Right ventricle myocardium inferior (tissue), 1 donor: ENCODE results near the gene USP47. TPM values are rescaled to one million over a fixed set of nuclear protein-coding genes. Genes with fewer than 3 reads are reported as not detected.

Source experiments
- ATAC-seq: fragments of 200-7000 bp; cut with Tn5 transposase; one replicate; pipeline ENCODE4 v1.9.1; 2020; ENCODE audit warnings: mild to moderate bottlenecking, moderate library complexity
- DNase-seq: peaks from one replicate; pipeline ENCODE4 v3.0.0; 2021; ENCODE audit errors: missing footprints
- intact Hi-C: fragments of 100-400 bp; cut with DNase I; formaldehyde crosslinking; loops from one replicate; pipeline ENCODE4 v1.11.0; 2022
- total RNA-seq: library from RNA; stranded (reverse); fragmentation: NEBNext Ultra II Directional; extraction: Animal tissue kit (Norgen Biotek cat#: 25700); gene quantifications from one replicate; pipeline ENCODE4 v1.2.1, GENCODE V29; 2021
- donor health status: DM: no; HTN: yes; CAD: no; lungs with severe emphysema.

USP47 gene
- total RNA-seq, 1 donor from 2014 or later, result 48.9 TPM

DNA sequence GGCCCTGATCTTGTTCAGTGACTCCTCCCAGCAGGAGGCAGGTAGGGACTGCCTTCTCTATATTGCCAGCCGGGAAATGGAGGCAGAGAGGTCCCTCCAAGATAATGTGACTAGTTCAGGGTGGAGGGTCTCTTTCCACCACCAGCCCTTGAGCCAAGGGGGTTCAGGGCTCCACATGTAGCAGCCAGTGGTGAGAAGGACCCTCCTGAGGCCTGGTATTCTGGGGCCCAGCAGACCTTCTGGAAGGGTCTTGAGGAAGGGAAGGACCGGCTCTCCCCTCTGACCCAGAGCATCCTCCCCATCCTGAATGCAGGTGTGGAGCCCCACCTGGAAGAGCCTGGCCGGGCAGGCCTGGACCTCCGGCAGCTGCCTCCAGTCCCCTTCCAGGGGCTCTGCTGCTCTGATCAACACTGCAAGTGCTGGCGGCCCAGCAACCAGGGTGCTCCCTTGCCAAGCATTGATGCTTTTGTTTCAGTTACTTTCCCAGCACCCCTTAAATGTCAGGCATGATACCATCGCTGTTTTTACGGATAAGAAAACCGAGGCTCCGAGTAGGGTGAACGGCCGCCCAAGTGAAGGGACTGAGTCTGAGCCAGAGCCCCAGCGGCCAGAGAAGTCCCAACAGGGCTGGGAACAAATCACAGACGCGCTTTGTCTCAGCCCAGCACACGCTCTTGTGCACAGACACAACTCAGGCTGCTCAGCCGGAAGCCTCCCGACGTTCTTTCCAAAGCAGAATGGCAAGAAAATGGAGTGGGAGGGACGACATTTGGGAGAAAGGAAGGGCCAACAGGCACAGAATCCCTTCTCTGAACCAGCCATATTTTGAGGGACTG is 127.8 kb downstream of the USP47 start:
- ATAC-seq, result peak; percentile 29
- no peak for DNase-seq
- intact Hi-C loops, result loop anchor here (5.0 kb wide), 1 partner anchor 38 kb away; the partner anchor contains the start of gene DKK3

DNA sequence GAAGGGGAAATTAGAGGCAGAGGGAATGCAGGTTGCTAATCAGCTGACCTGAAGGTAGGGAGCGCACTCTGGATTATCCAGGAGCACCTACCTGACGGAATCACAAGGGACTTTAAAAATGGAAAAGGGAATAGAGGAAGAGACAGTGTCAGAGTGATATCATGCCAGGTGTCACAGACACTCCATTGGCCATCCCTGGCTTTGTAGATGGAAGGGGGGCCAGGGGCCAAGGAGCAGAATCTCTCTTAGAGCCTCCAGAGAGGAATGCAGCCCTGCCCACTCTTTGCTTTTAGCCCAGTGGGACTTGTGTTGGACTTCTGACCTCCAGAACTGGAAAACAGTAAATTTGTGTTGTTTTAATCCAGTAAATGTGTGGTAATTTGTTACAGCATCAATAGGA is 128.8 kb downstream of the USP47 start:
- DNase-seq (no peak), ATAC-seq (no peak)
- intact Hi-C loops, result loop anchor here (5.0 kb wide), 1 partner anchor 37 kb away; the partner anchor contains the start of gene DKK3

DNA sequence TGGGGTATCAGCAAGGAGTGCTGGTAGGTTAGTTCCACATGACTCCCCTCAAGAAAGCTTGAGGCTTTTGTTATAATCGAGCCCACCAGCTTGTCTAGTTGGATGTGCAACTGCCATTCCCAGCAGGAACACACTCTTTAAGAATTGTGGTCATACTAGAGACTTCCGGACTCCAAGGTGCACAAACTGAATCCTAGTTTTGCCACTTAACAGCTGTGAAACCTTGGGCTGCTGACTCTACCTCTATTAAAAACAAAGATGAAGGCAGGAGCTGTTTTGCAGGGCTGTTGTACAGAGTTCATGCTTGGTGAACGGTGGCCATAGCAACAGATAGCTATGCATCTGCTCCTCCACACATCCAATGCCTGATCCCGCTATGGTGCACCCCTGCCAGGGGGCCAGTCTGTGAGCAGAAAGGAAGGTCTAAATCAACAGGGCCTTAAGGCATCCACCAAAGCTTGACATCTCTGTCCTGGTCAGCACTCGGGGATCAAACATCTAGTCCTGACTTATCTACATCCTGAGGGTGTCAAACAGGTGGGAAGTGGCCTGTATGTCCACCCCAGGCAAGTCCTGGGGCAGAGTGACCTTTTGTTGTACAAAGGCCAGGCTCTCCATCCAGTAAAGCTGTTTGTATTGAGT is 130.3 kb downstream of the USP47 start:
- no peak for DNase-seq
- ATAC-seq, result no peak
- intact Hi-C loops, result loop anchor here (5.0 kb wide), 1 partner anchor 35 kb away; the partner anchor contains the start of gene DKK3

DNA sequence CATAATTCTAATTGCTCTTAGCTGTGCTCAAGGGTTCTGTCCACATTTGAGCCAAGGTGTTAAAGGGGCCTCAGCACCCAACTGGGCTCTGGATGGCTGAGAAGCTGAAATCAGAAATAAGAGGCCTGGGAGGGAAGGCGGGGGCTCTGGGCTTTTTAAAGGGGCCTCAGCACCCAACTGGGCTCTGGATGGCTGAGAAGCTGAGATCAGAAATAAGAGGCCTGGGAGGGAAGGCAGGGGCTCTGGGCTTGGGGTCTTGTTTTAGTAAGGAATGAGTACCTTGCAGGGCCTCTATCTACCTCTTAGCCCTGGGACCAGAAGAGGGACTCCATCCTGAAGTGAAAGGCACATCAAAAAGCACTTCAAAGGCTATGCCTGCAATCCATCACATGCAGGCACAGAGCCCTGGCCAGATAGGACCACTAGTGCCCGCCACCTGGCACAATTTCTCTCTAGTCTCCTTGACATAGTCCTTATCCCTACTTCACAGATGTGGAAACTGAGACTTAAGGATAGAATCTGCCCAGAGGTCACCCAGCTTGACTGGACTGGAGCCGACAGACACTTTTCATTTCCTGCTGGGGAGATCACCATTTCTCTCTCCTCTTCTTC is 131.1 kb downstream of the USP47 start:
- ATAC-seq, result peak; percentile 15
- intact Hi-C loops, result loop anchor here (5.0 kb wide), 1 partner anchor 34 kb away; the partner anchor contains the start of gene DKK3
- DNase-seq, result no peak

DNA sequence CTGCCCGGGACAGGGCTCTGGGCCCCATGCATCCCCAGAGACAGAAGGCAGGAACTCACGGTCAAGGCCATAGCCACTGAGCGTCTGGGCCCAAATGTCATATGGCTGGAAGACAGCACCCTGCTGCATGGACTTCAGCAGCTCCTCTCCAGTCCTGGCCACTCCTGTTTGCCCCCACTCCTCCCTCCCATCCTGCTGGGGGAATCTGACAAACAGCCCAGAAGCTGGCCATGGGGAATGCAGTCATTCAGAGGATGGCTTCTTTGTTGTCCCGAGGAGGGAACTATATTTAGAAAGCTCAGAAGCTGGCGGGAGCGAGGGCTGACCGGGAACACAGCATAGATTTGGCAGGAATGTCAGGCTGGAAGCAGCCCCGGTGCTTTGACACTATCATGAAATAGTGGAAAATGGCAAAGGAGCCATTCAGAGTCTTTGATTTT is 131.6 kb downstream of the USP47 start:
- intact Hi-C loops, result loop anchor here (5.0 kb wide), 1 partner anchor 34 kb away; the partner anchor contains the start of gene DKK3
- ATAC-seq, result peak; percentile 89
- DNase-seq, result peak; percentile 90

DNA sequence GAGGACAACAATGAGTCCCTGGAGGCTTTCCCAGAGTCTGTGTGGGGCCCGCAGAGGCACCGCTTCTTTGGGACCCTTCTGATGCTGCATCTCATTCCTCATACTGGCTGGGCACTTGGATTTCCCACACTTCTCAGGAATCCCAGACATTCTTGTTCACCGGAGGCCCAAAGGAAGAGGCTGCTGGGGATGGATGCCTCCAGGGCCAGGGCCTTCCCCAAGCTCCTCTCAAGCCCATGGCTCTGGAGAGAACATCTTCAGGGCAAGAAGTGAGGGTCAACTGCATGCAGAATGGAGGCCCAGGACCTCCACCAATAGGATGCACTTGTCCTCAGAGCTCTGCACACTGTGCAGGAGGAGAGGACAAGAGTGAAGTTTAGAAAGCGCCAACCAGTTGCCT is 132.1 kb downstream of the USP47 start:
- DNase-seq (no peak), ATAC-seq (no peak)
- intact Hi-C loops, result loop anchor here (2.0 to 5.0 kb wide), 2 partner anchors 15 to 33 kb away; partner anchors contain the start of gene DKK3

DNA sequence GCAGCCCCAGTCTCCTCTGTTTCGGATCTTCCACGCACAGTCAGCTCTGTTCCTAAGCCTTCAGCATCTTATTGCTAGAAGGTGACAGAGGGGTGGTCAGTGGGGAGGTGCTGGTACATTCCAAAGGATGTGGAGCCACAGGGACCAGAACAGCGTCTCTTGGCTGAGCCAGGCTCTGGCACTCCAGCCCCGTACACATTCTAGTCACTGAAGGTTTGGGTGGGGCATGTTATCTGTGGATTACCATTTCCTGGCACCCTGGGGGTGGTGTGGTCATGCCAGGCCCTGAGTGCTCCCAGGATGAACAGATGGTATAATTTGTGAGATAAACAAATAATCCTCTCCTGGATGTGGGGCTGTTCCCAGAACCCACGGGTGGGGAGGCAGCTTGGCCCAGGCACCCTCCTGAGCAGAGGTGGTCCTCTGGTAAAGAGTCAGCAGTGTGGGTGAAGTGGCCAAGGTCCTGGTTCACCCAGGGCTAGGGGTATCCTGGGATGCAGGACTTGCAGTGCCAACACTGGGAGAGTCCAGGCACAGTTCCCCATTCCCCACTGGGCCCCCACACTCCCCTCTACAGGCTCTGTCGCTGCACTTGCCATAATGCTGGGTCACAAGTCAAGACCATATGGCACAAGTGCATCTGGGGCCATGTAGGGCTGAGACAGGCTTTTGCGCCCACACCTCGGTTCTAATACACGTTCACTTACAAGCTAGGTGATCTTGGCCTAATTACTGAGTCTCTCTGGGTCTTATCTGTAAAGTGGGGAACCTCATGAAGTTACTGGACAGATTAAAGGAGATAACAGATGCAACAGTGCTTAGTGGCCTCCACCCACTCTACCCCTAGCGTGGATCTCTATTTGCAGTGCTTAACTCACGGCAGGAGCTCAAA is 133.7 kb downstream of the USP47 start:
- no peak for ATAC-seq
- intact Hi-C loops, result loop anchor here (2.0 kb wide), 1 partner anchor 13 kb away; no protein-coding TSS in a partner anchor
- DNase-seq, result no peak

DNA sequence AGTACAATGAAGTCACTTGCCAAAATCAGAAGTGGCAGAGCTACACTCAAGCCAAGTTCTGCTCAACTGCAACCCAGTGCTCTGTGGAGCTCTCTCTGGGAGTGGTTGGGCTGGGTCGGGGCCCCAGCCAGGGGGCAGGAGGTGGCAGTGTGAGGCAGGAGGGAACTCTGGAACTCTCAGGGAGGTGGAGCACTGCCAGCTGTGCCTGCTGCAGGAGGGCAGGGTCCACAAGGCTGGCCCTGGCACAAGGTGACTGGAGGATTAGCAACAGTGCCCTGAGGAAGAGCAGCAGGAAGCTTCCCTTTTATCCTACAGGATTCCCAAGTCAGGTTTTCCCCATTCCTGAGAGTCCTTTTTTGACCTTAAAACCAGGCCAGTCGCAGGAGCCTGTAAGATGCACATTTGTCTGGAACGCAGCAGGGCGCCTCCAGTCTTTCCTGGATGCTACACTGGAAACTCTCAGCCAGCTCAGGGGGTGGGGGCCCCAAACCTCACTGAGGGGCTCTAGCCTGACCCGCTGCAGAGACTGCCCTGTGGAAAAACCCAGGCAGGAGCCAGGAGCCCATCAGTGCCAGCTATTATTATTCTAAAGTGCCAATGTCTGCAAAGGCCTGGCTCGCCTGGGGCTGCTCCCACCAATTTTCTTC is 134.8 kb downstream of the USP47 start:
- DNase-seq (no peak), ATAC-seq (peak; percentile 5)
- intact Hi-C loops, result no loop called here

DNA sequence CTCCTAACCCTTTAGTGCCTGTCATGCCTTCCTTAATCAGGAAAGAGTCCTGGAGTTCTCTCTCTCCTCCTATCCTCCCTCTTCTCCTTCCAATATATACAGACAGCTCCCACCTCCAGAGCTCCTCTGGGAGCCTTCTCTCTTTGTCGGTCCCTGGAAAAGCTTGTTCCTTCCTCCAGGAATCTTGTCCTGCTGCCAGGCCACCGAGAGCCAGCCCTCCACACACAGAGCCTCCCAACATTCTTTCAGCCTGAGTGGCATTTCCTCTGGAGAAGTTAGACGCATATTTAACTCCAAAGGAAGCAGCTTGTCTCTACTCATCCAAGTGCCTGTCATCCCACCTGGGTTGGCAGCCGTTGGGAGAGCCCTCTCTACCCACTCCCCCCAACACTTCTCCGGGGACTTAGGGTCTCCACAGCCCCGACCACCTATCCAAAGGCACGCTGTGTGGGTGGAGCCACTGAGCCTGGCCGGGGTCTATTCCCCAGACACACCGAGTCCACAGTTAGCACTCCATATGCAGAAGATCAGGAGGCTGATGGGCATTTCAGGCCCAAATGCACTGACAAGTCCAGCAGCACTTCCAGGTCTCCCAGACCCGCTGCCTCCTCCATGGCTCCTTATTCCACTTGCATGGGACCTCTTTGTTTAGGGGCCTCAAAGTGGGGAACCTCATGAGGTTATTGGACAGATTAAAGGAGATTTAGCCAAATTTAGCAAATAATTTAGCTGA is 135.6 kb downstream of the USP47 start:
- DNase-seq (no peak), ATAC-seq (peak; percentile 27)
- intact Hi-C loops, result no loop called here

DNA sequence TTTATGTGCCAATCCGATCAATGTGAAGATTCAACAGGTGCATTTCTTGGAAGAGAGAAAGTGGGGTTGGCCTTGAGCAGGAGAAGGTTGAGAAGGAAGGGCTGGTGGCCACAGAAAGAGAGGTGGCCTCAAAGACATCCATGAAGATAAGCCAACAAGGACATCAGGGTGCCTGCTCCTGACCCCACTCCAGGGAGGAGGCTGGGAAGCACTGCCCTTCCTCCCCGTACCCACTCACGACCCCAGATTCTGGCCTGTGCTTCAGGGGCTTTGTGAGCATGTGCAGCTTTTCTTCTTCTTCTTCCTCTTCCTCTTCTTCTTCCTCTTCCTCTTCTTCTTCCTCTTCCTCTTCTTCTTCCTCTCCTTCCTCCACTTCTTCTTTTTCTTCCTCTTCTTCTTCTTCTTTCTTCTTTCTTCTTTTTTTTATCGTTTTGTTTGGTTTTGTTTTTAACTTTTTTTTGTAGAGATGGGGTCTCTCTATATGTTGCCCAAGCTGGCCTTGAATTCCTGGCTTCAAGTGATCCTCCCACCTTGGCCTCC is 136.4 kb downstream of the USP47 start:
- intact Hi-C loops, result no loop called here
- DNase-seq (no peak), ATAC-seq (no peak)

DNA sequence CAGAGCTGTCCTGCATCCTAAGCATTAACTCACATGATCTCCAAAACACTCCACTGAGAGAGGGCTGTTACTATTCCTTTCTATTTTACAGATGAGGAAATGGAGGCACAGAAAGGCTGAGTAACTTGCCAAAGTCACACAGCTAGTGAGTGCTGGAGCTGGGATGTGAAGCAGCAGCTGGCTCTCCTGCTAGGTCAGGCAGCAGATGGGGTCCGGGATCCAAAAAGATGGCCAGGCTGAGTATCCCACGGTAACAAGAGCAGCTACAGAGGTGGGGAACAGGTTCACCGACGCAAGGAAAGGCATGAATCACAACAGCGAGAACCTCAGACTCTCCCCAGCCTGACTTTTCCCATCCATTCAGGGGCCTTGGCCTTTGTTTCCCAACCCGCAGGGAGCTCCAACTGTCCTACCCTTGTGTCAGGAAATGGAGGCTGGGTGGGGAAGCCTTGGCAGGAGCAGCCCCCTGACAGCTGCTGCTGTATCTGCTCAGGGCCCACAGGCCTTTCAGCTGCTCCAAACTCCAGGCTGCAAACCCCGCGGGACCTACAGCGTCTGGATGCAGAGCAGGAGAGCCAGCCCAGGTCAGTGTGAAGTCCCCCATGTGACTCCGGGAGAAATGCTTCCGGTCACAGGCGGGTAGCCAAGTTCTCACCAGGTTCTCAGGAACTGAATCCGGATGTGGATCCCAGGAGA is 137.2 kb downstream of the USP47 start:
- ATAC-seq (peak; percentile 76), DNase-seq (peak; percentile 93)
- intact Hi-C loops, result no loop called here

DNA sequence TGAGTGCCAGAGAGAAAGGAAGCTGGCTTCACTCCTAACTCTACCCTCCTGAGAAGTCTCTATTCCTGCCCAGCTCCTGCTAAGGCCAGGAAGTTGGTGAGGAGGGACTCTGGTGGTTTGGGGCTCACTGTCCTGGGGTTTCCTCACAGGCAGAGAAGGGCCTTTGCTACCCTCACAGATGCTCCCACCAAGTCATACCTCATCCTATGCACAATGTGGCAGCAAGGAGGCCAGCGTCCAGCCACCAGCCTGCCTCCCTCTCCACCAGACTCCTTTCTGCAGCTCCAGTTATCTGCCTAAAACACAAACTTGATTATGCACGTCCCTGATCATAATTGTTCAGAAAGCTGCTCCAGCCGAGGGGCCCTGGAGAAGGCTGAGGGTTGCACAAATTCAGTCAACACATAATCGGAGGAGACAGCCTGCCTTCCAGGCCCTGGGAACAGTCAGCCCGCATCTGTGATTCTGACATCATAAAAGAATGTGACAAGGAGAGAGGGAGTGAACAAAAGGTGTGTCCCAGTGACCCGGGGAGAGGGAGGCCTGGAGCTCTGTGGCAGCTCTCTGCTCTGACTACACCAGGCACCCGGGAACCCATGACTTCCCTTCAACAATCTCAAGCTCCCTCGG is 137.8 kb downstream of the USP47 start:
- intact Hi-C loops, result no loop called here
- DNase-seq, result no peak
- peak; percentile 62 for ATAC-seq

DNA sequence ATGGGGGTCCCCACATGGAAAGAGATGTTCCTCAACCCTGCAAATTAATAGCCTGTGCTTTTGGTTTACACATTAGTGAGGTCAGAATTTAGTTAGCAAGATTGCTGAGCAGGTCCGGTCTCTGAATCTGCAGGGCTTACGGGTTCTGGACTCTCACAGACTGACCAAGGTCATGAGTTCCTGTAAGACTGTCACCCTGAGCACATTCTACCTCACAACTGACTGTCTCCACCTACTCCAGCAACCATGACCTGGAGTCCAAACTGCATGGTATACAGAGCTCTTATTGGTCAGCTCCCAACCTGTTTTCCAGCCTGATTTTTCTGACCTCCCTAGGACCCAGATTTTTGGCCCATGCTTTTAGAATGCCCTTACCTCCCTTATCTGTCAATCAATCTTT is 138.4 kb downstream of the USP47 start:
- ATAC-seq, result no peak
- DNase-seq, result no peak
- intact Hi-C loops, result no loop called here

DNA sequence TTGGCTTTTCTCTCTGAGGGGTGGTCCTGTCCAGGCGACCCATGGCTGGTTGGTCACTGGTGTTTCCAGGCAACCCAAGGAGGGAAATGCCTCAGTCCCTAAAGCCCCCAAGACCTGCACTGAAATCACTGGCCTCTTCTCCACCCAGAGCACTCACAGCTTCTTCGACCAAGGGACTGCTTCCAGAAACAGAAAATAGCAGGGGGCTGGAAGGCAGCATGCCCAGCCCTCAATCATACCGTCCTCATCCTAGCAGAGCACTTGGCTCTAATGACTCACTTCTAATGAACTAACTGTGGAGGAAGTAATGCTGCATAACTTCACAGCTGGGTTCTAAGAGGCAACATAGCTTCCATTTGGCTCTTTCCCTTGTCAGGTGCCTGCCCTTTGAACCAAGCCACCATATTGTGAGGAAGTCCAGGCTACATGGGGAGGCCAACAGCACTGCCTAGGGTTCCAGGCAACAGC is 139.1 kb downstream of the USP47 start:
- ATAC-seq, result no peak
- intact Hi-C loops, result no loop called here
- DNase-seq, result no peak

DNA sequence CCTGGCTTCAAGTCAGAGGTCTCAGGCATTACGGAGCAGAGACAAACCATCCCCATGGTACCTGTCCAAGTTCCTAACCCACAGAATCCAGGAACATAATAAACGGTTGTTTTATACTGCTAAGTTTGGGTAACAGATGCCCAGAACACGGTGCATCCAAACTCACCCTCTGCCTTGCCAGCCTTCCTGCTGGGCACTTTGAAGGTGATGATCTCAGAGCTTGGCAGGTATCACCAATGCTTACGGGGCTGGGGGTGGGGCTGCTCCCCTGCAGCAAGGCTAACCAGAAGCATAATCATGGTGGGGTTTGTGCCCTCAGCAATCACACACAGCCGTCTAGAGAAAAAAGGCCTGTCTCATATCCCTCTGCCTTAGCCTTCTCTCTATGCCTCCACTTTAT is 139.6 kb downstream of the USP47 start:
- intact Hi-C loops, result no loop called here
- DNase-seq, result no peak
- ATAC-seq, result no peak

DNA sequence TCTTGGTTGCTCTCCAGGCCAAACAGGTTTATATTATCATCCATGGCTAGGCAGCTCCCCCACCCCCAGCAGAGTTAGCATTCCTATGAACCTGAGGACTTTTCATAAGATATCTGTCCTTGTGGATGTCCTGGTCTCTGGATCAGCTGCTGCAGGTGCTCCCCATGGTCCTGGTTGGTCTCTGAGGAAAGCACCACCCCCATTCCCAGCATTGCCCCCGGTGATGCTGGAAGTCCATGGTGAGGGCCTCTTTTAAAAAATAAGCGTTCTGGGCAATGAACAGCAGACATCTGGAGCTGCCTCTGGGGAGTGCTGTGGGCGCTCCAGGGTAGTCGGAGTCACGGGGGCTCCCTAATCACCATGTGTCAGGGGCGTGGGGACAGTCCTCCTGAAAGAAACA is 140.1 kb downstream of the USP47 start:
- ATAC-seq (no peak), DNase-seq (no peak)
- intact Hi-C loops, result no loop called here
